PC-9 (cell line): ENCODE measurements around the gene GPC5.

Experiments used
- EZH2 ChIP-seq: fragments of 200-600 bp; sonication (generic); IDR thresholded peaks from 2 replicates; pipeline ENCODE4 v1.8.0; 2017; ENCODE audit warnings: antibody characterized with exemption, low read depth
- TF ChIP-seq, protein P1 (sequence below): fragments of 200-600 bp; sonication (generic); conservative IDR thresholded peaks from 2 replicates; pipeline ENCODE4 v1.6.1; 2017; ENCODE audit warnings: mixed run types, antibody characterized with exemption, mild to moderate bottlenecking, moderate library complexity

DNA sequence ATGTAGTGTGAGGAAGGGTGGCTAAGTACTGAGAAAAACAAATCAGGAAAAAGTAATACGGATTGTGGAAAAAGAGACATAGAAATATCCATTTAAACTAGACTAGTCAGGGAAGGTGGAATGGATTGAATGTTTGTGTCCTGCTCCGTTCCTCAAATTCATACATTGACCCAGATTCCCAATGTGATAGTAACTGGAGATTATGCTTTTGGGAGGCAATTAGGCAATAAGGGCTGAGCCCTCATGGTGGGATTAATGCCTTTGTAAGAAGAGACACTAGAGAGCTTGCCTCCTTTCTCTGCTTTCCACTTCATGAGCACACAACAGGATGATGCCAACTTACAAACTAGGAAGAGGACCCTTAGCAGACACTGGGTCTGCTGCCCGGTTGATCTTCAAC lies 1063.0 kb downstream of the GPC5 start:
- TF ChIP-seq, protein P1, sequence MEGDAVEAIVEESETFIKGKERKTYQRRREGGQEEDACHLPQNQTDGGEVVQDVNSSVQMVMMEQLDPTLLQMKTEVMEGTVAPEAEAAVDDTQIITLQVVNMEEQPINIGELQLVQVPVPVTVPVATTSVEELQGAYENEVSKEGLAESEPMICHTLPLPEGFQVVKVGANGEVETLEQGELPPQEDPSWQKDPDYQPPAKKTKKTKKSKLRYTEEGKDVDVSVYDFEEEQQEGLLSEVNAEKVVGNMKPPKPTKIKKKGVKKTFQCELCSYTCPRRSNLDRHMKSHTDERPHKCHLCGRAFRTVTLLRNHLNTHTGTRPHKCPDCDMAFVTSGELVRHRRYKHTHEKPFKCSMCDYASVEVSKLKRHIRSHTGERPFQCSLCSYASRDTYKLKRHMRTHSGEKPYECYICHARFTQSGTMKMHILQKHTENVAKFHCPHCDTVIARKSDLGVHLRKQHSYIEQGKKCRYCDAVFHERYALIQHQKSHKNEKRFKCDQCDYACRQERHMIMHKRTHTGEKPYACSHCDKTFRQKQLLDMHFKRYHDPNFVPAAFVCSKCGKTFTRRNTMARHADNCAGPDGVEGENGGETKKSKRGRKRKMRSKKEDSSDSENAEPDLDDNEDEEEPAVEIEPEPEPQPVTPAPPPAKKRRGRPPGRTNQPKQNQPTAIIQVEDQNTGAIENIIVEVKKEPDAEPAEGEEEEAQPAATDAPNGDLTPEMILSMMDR, result no peak
- TF ChIP-seq EZH2, result no peak
